ENCODE data around the gene ONECUT1.

The ONECUT1 gene

GRCh38 chr15:52730594-52730993, 59.5 kb downstream of the ONECUT1 start:
- DNase-seq, result no peak

GRCh38 chr15:52730173-52730572, 60.0 kb downstream of the ONECUT1 start:
- DNase-seq, result no peak

DNA sequence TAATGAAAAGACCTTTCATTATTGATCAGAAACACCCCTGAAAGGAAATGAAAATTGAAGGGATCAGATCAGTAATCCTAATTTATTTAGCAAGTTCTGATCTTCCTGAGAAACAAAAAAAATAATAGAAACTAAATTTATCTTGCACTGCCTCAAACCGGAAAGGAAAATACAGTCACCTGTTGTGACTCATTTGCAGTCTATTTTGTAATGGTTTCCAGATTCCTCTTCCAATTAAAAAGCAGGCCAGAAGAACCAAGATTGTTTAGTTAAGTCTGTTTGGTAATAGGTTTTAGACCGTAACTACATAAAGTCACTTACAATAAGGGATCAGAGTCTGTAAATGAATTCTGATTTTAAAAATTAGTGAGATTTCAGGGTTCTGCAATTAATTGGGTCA, 61.2 kb downstream of the ONECUT1 start:
- DNase-seq, result no peak

DNA sequence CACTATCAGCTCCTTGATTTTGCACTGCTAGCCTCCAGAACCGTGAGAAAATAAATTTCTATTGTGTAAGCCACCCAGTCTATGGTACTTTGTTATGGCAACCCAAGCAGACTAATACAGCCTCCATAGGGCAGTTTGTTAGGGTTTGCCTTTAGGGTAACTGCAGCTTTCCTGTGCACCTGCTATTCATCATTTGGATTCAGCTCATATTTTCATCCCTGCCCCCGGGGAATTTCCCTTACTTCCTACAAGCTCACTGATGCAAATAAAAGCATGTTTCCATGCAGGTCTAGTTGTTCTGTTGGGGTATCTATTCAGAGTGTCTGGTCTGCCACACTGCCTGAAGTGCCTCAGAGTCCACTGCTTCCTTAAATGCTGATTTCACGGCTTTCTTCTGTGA, 62.3 kb downstream of the ONECUT1 start:
- no peak for DNase-seq

DNA sequence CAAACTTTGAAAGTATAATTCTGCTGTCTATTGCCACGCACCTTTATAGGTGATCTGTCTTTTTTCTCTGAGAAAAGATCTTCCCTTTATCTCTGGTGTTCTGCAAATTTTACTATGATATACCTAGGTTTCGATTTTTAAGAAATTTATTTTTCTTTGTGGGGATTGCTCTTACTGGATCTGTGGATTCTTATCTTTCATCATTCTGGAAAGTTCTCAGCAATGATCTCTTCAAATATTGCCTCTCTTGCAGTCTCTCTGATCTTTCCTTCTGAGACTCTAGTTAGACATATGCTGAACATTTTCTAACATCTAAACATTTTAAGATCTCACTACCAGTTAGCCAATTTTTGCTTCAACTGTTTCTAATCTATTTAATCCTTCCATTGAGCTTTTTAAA, 63.9 kb downstream of the ONECUT1 start:
- DNase-seq, result no peak

DNA sequence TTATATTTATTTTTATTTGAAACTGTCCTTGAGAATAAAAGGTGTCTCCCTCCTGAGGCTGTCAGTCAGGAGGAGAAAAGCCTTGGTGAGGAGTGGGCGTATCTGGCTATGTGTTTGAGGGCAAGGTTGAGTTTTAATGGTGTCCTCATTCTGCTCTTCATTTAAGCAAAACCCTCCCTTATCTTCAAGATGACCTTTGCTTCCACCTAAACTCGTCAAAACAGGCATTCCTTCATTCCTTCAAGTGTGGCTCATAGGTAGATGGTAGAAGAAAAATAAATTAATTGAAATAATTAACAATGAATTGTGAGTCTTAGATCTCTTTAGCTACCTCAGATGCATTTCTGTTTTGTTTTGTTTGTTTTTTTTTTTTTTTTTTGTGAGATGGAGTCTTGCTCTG, 71.6 kb downstream of the ONECUT1 start:
- DNase-seq, result no peak

DNA sequence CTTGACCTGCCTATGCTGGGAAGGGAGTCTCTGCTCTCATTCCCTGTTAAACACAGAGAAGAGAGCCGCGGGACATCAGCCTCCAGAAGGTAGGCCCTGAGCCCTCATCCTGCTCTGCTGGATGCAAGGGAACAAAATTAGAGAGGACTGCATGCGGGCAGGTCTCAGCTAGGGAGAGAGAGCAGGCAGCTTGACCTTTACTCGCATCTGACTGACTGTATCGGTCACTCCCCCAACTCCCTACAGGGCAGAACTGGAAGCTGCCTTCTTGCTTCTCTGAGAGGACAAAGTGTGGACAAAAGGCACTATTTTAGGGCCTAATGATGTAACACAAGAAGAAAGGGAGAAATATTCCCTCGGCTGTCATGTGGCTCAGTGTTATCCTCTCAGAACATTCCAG, 72.2 kb downstream of the ONECUT1 start:
- no peak for DNase-seq

- no peak for DNase-seq
These were observed 72.7 kb downstream of the ONECUT1 start for GRCh38 chr15:52717481-52717880.

- no peak for DNase-seq
These were observed 73.6 kb downstream of the ONECUT1 start for GRCh38 chr15:52716536-52716935.

- no peak for DNase-seq
These were observed 74.7 kb downstream of the ONECUT1 start for GRCh38 chr15:52715411-52715810.

DNA sequence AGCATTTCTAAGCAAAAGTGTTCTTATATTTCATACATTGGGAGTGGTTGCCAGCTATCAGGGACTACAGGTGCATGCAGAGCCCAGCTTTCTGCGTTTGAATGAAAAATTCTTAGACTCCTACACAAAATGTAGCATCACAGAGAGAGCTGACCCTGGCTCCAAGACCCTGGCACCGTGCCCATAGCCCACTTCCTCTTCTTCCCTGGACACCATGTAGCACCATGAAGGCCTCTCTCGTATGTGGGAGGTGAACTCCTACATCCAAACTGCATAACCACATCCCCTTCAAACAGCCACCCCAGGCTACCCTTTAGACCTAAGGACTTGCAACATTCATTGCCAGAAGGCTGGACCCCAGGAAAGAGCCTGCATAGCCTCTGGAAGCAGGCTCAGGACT, 75.2 kb downstream of the ONECUT1 start:
- DNase-seq, result no peak

DNA sequence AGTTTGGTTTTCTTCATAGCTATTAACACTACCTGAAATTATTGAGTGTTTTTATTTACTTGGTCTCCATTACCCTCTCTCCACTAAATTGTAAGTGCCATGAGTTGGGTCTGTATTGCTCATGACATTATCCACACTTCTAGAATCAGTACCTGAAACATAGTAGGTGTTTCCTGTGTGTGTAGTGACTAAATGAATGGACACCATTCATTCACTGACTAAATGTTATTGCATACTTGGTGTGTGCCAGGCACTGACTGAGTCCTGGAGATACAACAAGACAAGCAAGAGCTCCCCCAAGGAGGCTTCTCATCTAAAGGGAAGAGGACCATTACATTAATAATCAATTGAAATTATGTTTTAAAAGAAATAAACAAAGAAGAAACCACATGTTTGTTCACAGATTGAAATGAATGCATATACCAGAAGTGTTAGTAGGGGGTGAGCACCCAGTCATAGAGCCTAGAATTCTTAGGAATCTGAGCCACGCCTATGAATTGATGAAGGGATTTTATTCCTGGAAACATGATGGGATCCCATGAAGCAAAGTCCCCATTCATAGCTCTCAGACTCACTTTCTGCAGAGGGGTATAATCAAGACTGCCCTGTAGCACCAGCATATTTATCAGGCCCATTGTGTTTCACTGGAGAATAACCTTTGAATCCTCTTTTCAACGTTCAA, 79.3 kb downstream of the ONECUT1 start:
- DNase-seq, result no peak

DNA sequence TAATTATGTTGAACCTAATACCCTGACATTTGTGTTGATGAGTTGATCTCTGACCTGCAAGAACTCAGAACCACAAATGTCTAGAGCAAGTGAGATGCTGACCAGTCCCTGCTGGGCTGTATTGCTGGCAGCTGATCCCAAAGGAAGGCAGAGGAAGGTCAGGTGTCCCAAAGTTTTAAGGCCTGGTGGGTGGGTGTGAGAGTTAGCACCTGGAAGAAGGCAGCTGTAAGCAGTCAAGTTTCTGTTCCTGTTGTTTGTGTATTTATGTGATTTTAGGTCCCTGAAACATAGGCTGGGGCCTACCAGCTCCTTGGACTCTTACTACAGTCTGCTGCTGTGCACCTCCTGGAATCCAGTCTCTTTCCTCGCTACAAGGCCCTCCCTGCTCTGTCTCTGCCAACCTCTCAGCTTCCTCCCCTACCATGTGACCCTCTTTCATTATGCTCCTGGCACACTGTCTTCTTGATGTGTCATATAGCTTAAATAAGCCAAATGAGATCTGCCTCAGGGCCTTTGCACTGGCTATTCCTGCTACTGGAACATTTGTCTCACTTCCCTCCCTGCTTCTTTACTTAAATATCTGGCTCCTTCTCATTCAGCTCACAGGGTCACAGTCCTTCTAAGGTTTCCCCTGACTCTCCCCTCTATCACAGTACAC, 80.0 kb downstream of the ONECUT1 start:
- DNase-seq, result no peak

- no peak for DNase-seq
These were observed 80.8 kb downstream of the ONECUT1 start for GRCh38 chr15:52709187-52709981.
